Measurements from ENCODE around the gene ALDH1L2.

DNA sequence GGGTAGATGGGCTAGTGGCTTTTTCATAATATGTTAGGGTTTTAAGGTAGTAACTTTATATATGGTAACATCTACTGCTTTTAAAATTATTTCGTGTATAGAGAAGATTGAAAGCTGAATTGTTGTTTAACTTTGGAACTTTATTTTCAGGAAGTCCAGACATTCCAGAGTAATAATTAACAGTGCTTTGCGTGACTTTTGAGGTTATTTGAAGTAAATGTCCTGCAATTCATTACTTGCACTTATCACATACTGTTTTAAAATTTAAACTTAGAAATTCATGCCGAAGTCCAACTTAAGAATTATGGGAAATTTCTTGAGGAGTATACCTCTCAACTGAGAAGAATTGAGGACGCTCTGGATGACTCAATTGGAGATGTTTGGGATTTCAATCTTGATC lies 26.6 kb upstream of the ALDH1L2 start:
- TF ChIP-seq, protein P1, sequence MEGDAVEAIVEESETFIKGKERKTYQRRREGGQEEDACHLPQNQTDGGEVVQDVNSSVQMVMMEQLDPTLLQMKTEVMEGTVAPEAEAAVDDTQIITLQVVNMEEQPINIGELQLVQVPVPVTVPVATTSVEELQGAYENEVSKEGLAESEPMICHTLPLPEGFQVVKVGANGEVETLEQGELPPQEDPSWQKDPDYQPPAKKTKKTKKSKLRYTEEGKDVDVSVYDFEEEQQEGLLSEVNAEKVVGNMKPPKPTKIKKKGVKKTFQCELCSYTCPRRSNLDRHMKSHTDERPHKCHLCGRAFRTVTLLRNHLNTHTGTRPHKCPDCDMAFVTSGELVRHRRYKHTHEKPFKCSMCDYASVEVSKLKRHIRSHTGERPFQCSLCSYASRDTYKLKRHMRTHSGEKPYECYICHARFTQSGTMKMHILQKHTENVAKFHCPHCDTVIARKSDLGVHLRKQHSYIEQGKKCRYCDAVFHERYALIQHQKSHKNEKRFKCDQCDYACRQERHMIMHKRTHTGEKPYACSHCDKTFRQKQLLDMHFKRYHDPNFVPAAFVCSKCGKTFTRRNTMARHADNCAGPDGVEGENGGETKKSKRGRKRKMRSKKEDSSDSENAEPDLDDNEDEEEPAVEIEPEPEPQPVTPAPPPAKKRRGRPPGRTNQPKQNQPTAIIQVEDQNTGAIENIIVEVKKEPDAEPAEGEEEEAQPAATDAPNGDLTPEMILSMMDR (IDR thresholded peaks at IDR 0.05) = no peak
- TF ChIP-seq POLR2A (IDR thresholded peaks at IDR 0.05) = no peak
